ENCODE data around the gene SCP2.

SCP2 gene

DNA sequence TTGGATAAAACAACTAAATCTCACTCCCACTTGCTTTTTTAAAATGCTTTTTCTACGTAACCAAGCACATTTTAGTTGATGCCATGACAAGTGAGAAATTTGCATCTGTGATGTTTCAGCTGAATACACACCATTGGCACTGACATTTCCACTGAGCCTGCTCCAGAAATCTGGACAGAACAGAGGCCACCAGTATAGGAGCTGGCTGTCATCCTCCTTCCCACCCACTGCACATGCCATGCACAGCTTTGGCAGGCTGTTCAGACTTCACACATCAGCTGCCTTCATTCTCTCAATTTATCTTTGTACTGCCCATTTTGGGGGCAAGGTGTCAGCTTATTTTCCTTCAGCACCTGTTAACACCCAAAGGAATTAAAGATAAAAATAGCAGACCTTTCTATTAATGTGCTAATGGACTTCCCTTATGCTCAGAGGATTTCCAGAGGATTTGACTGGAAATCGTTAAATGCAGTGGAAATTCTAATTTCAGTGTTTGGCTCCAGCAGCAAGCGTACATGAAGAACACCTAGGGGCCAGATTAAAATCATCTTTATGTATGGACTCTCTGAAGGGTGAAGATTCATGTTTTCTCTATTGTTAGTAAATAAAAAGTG is 122.0 kb downstream of the SCP2 start:
- Histone ChIP-seq H3K36me3 (ENCODE audit: control insufficient read depth, low read length) (peaks cover 4% of the 10 kb centered on the region; the same call in 1 of the 2 replicates), H4K20me1 (ENCODE audit: control insufficient read depth, insufficient read depth, low read depth, low read length) (no peaks in the 10 kb centered on the region), H3F3A (ENCODE audit: control insufficient read depth, insufficient read depth) (no peaks in the 10 kb centered on the region), H3K9me3 (ENCODE audit: control insufficient read depth, insufficient read depth, low read length) (no peaks in the 10 kb centered on the region), H3K4me3 (ENCODE audit: low read length) (no peak overlapping the region), H3K79me2 (ENCODE audit: control insufficient read depth, low read length) (no peaks in the 10 kb centered on the region), H3K4me2 (ENCODE audit: low read length) (no peak overlapping the region), H3K9me2 (replicated peaks; ENCODE audit: control insufficient read depth, low read length) (no peaks in the 10 kb centered on the region), H3K4me1 (ENCODE audit: control insufficient read depth, low read length) (no peaks in the 10 kb centered on the region), H3K27me3 (ENCODE audit: control insufficient read depth, low read length) (no peaks in the 10 kb centered on the region), H3K27ac (ENCODE audit: low read depth, low read length) (no peak overlapping the region)
- TF ChIP-seq, protein P1, sequence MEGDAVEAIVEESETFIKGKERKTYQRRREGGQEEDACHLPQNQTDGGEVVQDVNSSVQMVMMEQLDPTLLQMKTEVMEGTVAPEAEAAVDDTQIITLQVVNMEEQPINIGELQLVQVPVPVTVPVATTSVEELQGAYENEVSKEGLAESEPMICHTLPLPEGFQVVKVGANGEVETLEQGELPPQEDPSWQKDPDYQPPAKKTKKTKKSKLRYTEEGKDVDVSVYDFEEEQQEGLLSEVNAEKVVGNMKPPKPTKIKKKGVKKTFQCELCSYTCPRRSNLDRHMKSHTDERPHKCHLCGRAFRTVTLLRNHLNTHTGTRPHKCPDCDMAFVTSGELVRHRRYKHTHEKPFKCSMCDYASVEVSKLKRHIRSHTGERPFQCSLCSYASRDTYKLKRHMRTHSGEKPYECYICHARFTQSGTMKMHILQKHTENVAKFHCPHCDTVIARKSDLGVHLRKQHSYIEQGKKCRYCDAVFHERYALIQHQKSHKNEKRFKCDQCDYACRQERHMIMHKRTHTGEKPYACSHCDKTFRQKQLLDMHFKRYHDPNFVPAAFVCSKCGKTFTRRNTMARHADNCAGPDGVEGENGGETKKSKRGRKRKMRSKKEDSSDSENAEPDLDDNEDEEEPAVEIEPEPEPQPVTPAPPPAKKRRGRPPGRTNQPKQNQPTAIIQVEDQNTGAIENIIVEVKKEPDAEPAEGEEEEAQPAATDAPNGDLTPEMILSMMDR (IDR thresholded peaks at IDR 0.05; ENCODE audit: low read depth, low read length, poor library complexity, severe bottlenecking): no peak
- TF ChIP-seq EZH2phosphoT487 (IDR thresholded peaks at IDR 0.05; ENCODE audit: borderline replicate concordance, low read length): no peak

DNA sequence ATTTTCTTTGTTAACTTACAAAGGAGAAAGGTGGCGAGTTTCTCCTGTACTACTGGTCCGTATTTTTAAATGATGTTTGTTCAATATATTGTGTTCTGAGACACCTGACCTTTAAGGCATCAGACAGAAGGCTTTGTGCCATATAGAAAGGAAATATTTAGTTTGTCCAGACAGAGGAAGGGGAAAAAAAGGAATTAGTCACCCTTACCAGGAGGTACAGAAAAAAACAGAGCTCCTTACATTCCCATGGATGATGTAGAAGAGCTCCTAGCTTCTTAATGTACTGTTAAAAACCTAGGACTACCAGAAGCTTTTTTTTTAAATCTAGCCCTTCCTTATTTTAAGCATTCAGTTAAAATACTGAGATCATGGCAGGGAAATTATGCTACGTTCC is 122.5 kb downstream of the SCP2 start:
- no peak overlapping the region for H3K4me2 ChIP-seq (ENCODE audit: low read length)
- no peaks in the 10 kb centered on the region for H3K27me3 ChIP-seq (ENCODE audit: control insufficient read depth, low read length)
- H3K4me1 ChIP-seq (ENCODE audit: control insufficient read depth, low read length): no peaks in the 10 kb centered on the region
- TF ChIP-seq, protein P1 (IDR thresholded peaks at IDR 0.05; ENCODE audit: low read depth, low read length, poor library complexity, severe bottlenecking): no peak
- no peak for TF ChIP-seq EZH2phosphoT487 (IDR thresholded peaks at IDR 0.05; ENCODE audit: borderline replicate concordance, low read length)
- H3K9me3 ChIP-seq (ENCODE audit: control insufficient read depth, insufficient read depth, low read length): no peaks in the 10 kb centered on the region
- H3K9me2 ChIP-seq (replicated peaks; ENCODE audit: control insufficient read depth, low read length): no peaks in the 10 kb centered on the region
- no peaks in the 10 kb centered on the region for H3K79me2 ChIP-seq (ENCODE audit: control insufficient read depth, low read length)
- no peaks in the 10 kb centered on the region for H4K20me1 ChIP-seq (ENCODE audit: control insufficient read depth, insufficient read depth, low read depth, low read length)
- no peaks in the 10 kb centered on the region for H3F3A ChIP-seq (ENCODE audit: control insufficient read depth, insufficient read depth)
- no peak overlapping the region for H3K27ac ChIP-seq (ENCODE audit: low read depth, low read length)
- H3K4me3 ChIP-seq (ENCODE audit: low read length): no peak overlapping the region
- H3K36me3 ChIP-seq (ENCODE audit: control insufficient read depth, low read length): peaks cover 4% of the 10 kb centered on the region; the same call in 1 of the 2 replicates

GRCh38 chr1:53050310-53050709 is 123.2 kb downstream of the SCP2 start:
- TF ChIP-seq, protein P1 (IDR thresholded peaks at IDR 0.05; ENCODE audit: low read depth, low read length, poor library complexity, severe bottlenecking): no peak
- TF ChIP-seq EZH2phosphoT487 (IDR thresholded peaks at IDR 0.05; ENCODE audit: borderline replicate concordance, low read length): no peak
- no peaks in the 10 kb centered on the region for H3K27me3 ChIP-seq (ENCODE audit: control insufficient read depth, low read length)
- no peak overlapping the region for H3K4me2 ChIP-seq (ENCODE audit: low read length)
- no peak overlapping the region for H3K27ac ChIP-seq (ENCODE audit: low read depth, low read length)
- H3K36me3 ChIP-seq (ENCODE audit: control insufficient read depth, low read length): peaks cover 4% of the 10 kb centered on the region; the same call in 1 of the 2 replicates
- H3F3A ChIP-seq (ENCODE audit: control insufficient read depth, insufficient read depth): no peaks in the 10 kb centered on the region
- H3K4me1 ChIP-seq (ENCODE audit: control insufficient read depth, low read length): no peaks in the 10 kb centered on the region
- H3K9me3 ChIP-seq (ENCODE audit: control insufficient read depth, insufficient read depth, low read length): no peaks in the 10 kb centered on the region
- H4K20me1 ChIP-seq (ENCODE audit: control insufficient read depth, insufficient read depth, low read depth, low read length): no peaks in the 10 kb centered on the region
- H3K4me3 ChIP-seq (ENCODE audit: low read length): no peak overlapping the region
- no peaks in the 10 kb centered on the region for H3K79me2 ChIP-seq (ENCODE audit: control insufficient read depth, low read length)
- H3K9me2 ChIP-seq (replicated peaks; ENCODE audit: control insufficient read depth, low read length): no peaks in the 10 kb centered on the region

Data from DOHH2 (cell line).